A204.1 (cell line): ENCODE results near the gene DCLK3.

Experiments
- FAIRE-seq: peaks from 2 replicates; lab custom pipeline; 2012; peaks lifted over from hg19 to GRCh38; lab: Jason Lieb, UNC

The DCLK3 gene

GRCh38 chr3:36709281-36709680 is 55.1 kb downstream of the DCLK3 start:
- FAIRE-seq = no peak

GRCh38 chr3:36707623-36708409 is 56.5 kb downstream of the DCLK3 start:
- FAIRE-seq = no peak

GRCh38 chr3:36705015-36705414 is 59.3 kb downstream of the DCLK3 start:
- no peak for FAIRE-seq

- FAIRE-seq = no peak
These were observed 60.1 kb downstream of the DCLK3 start for GRCh38 chr3:36704280-36704679.

GRCh38 chr3:36701249-36701572 is 63.1 kb downstream of the DCLK3 start:
- no peak for FAIRE-seq

- FAIRE-seq = no peak
These were observed 63.7 kb downstream of the DCLK3 start for GRCh38 chr3:36700537-36701248.

- FAIRE-seq = no peak
These were observed 66.0 kb downstream of the DCLK3 start for GRCh38 chr3:36698314-36698713.

GRCh38 chr3:36697229-36698001 is 66.9 kb downstream of the DCLK3 start:
- no peak for FAIRE-seq

- no peak for FAIRE-seq
These were observed 67.6 kb downstream of the DCLK3 start for GRCh38 chr3:36696799-36697198.

GRCh38 chr3:36695769-36696137 is 68.6 kb downstream of the DCLK3 start:
- FAIRE-seq = no peak

- no peak for FAIRE-seq
These were observed 69.1 kb downstream of the DCLK3 start for GRCh38 chr3:36695113-36695768.

- FAIRE-seq = no peak
These were observed 70.7 kb downstream of the DCLK3 start for GRCh38 chr3:36693670-36694069.

GRCh38 chr3:36689560-36689959 is 74.8 kb downstream of the DCLK3 start:
- no peak for FAIRE-seq

- FAIRE-seq = no peak
These were observed 75.5 kb downstream of the DCLK3 start for GRCh38 chr3:36688815-36689214.

GRCh38 chr3:36686516-36686915 is 77.8 kb downstream of the DCLK3 start:
- no peak for FAIRE-seq

- FAIRE-seq = no peak
These were observed 82.5 kb downstream of the DCLK3 start for GRCh38 chr3:36681867-36682266.

GRCh38 chr3:36680952-36681351 is 83.4 kb downstream of the DCLK3 start:
- no peak for FAIRE-seq

- FAIRE-seq = no peak
These were observed 84.8 kb downstream of the DCLK3 start for GRCh38 chr3:36679384-36680200.

GRCh38 chr3:36678216-36679013 is 85.9 kb downstream of the DCLK3 start:
- FAIRE-seq = no peak

- no peak for FAIRE-seq
These were observed 86.9 kb downstream of the DCLK3 start for GRCh38 chr3:36677331-36678007.
